Sigmoid colon (tissue), 7 donors: ENCODE results near the gene ADRB2. TPM values are rescaled to one million over a fixed set of nuclear protein-coding genes. Genes with fewer than 3 reads are reported as not detected.
"Not testable (repeated sequence)": the region's sequence is repeated elsewhere in the genome, so short reads cannot be mapped to it uniquely, and the experiment has no call there.

ENCODE experiments used
- DNase-seq: peaks from one replicate; pipeline ENCODE4 v3.0.0-alpha.2; 2019
- H3K27ac ChIP-seq, 4 donors: fragments of 200-600 bp; sonication (generic); one replicate each; pipeline ENCODE4 v1.5.1; 2016 to 2019; ENCODE audit warnings: mild to moderate bottlenecking in 1 of 4
- H3K27me3 ChIP-seq, 3 donors: fragments of 200-600 bp; sonication (generic); one replicate each; pipeline ENCODE4 v1.5.1; 2019; ENCODE audit warnings: mild to moderate bottlenecking in 1 of 3
- H3K36me3 ChIP-seq, 4 donors: fragments of 200-600 bp; sonication (generic); one replicate each; pipeline ENCODE4 v1.5.1; 2016 to 2019
- H3K4me1 ChIP-seq, 4 donors: fragments of 200-600 bp; sonication (generic); one replicate each; pipeline ENCODE4 v1.5.1; 2017 to 2019
- H3K4me3 ChIP-seq, 4 donors: fragments of 200-600 bp; sonication (generic); one replicate each; pipeline ENCODE4 v1.5.1; 2017 to 2019; ENCODE audit warnings: mild to moderate bottlenecking in 2 of 4, moderate library complexity in 1 of 4
- H3K9me3 ChIP-seq, 4 donors: fragments of 200-600 bp in 3 of 4; sonication (generic) in 3 of 4; one replicate each; pipeline versions ENCODE4 v1.5.1 to v1.6.1; 2013 to 2019
- CTCF ChIP-seq, 4 experiments: fragments of 450-650 bp in 3 of 4; fragments of 200-600 bp in 1 of 4; IDR thresholded peaks; one replicate each; pipeline ENCODE4 v1.5.1; 2016 to 2019; ENCODE audit warnings: antibody characterized with exemption in 4 of 4, mild to moderate bottlenecking in 3 of 4, moderate library complexity in 2 of 4
- EP300 ChIP-seq, 4 donors: sonication (generic); formaldehyde crosslinking; IDR thresholded peaks; one replicate each; pipeline ENCODE4 v1.6.1; 2017; ENCODE audit warnings: antibody characterized with exemption in 4 of 4
- POLR2A ChIP-seq, 2 donors: fragments of 450-650 bp; IDR thresholded peaks; one replicate each; pipeline ENCODE4 v1.6.1; 2016; ENCODE audit warnings: antibody characterized with exemption in 2 of 2, mild to moderate bottlenecking in 2 of 2, moderate library complexity in 2 of 2
- POLR2AphosphoS5 ChIP-seq, 4 donors: sonication (generic); formaldehyde crosslinking; IDR thresholded peaks; one replicate each; pipeline ENCODE4 v1.6.1; 2017; ENCODE audit warnings: antibody characterized with exemption in 4 of 4
- WGBS, 2 donors: extraction: QIAGEN DNeasy Blood & Tissue Kit; methylation state at CpG; one replicate each; pipeline ENCODE4 v1.1.7; 2013; 5-methylcytosine and 5-hydroxymethylcytosine counted together
- intact Hi-C: fragments of 100-400 bp; cut with DNase I; formaldehyde crosslinking; loops from one replicate; pipeline ENCODE4 v1.15.1; 2023
- polyA plus RNA-seq, 3 donors: library from polyadenylated mRNA; stranded (reverse); fragments of 200-250 nt; gene quantifications; one replicate each; pipeline ENCODE4 v1.2.3, GENCODE V29; 2013
- total RNA-seq, 4 donors: library from RNA; depleted of rRNA; stranded (reverse); fragments of >200 nt; gene quantifications; one replicate each; pipeline ENCODE4 v1.1.0, GENCODE V29; 2016
- donor health status: healthy with polysubstance abuse.
- donor health status: Bipolar disorder and iron deficiency.
- donor health status: healthy.

Gene ADRB2
- total and polyA plus RNA-seq, 7 donors = 0.60 to 4.3 (median 2.3) TPM; not detected in 1

- Histone ChIP-seq H3K27me3 (no peaks in the 10 kb centered on the region), H3K9me3 (no peaks in the 10 kb centered on the region), H3K4me1 (peaks cover 0 to 12% (median 5%) of the 10 kb centered on the region in 4 donors), H3K36me3 (no peaks in the 10 kb centered on the region), H3K27ac (no peak overlapping the region), H3K4me3 (no peak overlapping the region)
- DNase-seq = no peak
- TF ChIP-seq POLR2A (IDR thresholded peaks at IDR 0.05) (no peak), POLR2AphosphoS5 (IDR thresholded peaks at IDR 0.05) (no peak), EP300 (IDR thresholded peaks at IDR 0.05) (no peak), CTCF (IDR thresholded peaks at IDR 0.05) (no peak)
- WGBS, 2 donors = 82 to 84% methylated on average over 4 of the region's 4 CpGs
- intact Hi-C loops = no loop called here
Measured at GRCh38 chr5:148801682-148802276, 24.6 kb upstream of the ADRB2 start.

GRCh38 chr5:148803451-148803850 is 23.0 kb upstream of the ADRB2 start:
- H3K36me3 ChIP-seq, DNase-seq, H3K9me3 ChIP-seq, H3K27me3 ChIP-seq, intact Hi-C loops, H3K27ac ChIP-seq, H3K4me3 ChIP-seq: not testable (repeated sequence)
- WGBS, 2 donors = 78 to 85% methylated on average over 3 of the region's 3 CpGs
- peaks cover 0 to 12% (median 5%) of the 10 kb centered on the region in 4 donors for H3K4me1 ChIP-seq

GRCh38 chr5:148804393-148804792 is 22.0 kb upstream of the ADRB2 start:
- H3K27ac ChIP-seq = no peak overlapping the region
- 85 to 86% methylated on average over 6 of the region's 6 CpGs for WGBS, 2 donors
- H3K4me3 ChIP-seq = no peak overlapping the region
- no peaks in the 10 kb centered on the region for H3K9me3 ChIP-seq
- H3K27me3 ChIP-seq = no peaks in the 10 kb centered on the region
- DNase-seq = no peak
- peaks cover 0 to 16% (median 5%) of the 10 kb centered on the region in 4 donors for H3K4me1 ChIP-seq
- H3K36me3 ChIP-seq = no peaks in the 10 kb centered on the region
- TF ChIP-seq EP300 (IDR thresholded peaks at IDR 0.05) = no peak
- TF ChIP-seq POLR2A (IDR thresholded peaks at IDR 0.05) = no peak
- TF ChIP-seq POLR2AphosphoS5 (IDR thresholded peaks at IDR 0.05) = no peak
- no peak for TF ChIP-seq CTCF (IDR thresholded peaks at IDR 0.05)
- intact Hi-C loops = no loop called here

GRCh38 chr5:148805326-148806290 is 20.8 kb upstream of the ADRB2 start:
- H3K4me3 ChIP-seq = no peak overlapping the region
- WGBS, 2 donors = 61 to 79% methylated on average over 7 of the region's 7 CpGs
- TF ChIP-seq CTCF (IDR thresholded peaks at IDR 0.05) (no peak), POLR2A (IDR thresholded peaks at IDR 0.05) (no peak), POLR2AphosphoS5 (IDR thresholded peaks at IDR 0.05) (no peak), EP300 (IDR thresholded peaks at IDR 0.05) (no peak)
- no peak overlapping the region for H3K27ac ChIP-seq
- no peaks in the 10 kb centered on the region for H3K27me3 ChIP-seq
- DNase-seq = no peak
- H3K36me3 ChIP-seq = no peaks in the 10 kb centered on the region
- peaks cover 0 to 16% (median 5%) of the 10 kb centered on the region in 4 donors for H3K4me1 ChIP-seq
- intact Hi-C loops = no loop called here
- no peaks in the 10 kb centered on the region for H3K9me3 ChIP-seq

- no peaks in the 10 kb centered on the region for H3K9me3 ChIP-seq
- no peaks in the 10 kb centered on the region for H3K27me3 ChIP-seq
- intact Hi-C loops = no loop called here
- no peak overlapping the region for H3K27ac ChIP-seq
- H3K4me3 ChIP-seq = no peak overlapping the region
- TF ChIP-seq EP300 (IDR thresholded peaks at IDR 0.05) (no peak), POLR2A (IDR thresholded peaks at IDR 0.05) (no peak), CTCF (IDR thresholded peaks at IDR 0.05) (no peak), POLR2AphosphoS5 (IDR thresholded peaks at IDR 0.05) (no peak)
- H3K36me3 ChIP-seq = no peaks in the 10 kb centered on the region
- peaks cover 0 to 16% (median 5%) of the 10 kb centered on the region in 4 donors for H3K4me1 ChIP-seq
- DNase-seq = no peak
- 81 to 84% methylated on average over 4 of the region's 4 CpGs for WGBS, 2 donors
Measured at GRCh38 chr5:148806520-148806931, 19.9 kb upstream of the ADRB2 start.
